GM12872 (cell line): Measurements from ENCODE around the gene SALL1.

ENCODE experiments used
- CTCF ChIP-seq: IDR thresholded peaks from 3 replicates; pipeline ENCODE4 v1.5.1; 2011; ENCODE audit warnings: low read depth, mild to moderate bottlenecking, low read length, moderate library complexity; ENCODE audit not compliant: insufficient read depth

SALL1 gene

GRCh38 chr16:51129105-51129504 is 22.0 kb downstream of the SALL1 start:
- no peak for TF ChIP-seq CTCF

DNA sequence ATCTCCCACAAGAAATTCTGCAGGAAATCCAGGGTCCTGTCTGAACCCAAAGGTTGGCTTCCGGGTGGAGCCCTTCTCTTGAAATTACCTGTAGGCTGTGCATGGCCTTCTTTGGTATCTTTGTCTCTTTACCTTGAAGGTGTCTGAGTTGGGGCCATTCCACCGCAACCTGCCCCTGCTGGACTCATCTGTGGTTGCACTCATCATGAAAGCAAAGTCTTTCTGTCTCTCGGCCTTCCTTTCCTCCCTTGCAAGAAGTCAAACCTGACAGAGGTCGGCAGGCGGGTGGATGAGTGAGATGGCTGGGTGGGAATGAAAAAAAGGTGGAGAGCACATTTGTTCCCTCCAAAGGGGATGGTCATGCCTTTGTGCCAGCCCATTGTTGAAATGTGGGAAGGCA is 25.1 kb downstream of the SALL1 start:
- TF ChIP-seq CTCF: peak; percentile 18; the same call in 1 of the 3 replicates

DNA sequence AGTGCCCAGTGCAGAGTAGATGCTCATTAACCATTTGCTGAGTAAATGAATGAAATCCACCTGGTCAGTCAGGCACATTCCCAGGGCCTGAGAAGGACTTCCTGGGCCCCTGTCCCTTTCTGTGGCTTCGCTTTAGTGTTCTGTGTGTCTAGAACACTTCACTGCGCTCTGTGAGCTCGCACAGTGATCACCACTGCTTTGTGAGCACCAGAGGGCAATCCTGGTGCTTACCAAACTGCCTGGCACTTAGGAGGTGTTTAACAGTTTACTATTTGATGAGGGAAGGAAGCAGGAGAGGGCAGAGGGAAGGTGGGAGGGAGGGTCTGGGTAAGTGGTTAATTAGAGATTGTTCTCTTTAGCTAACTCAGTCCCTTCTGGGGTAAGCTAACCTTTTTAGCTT is 26.2 kb downstream of the SALL1 start:
- no peak for TF ChIP-seq CTCF

GRCh38 chr16:51121850-51122249 is 29.2 kb downstream of the SALL1 start:
- no peak for TF ChIP-seq CTCF

DNA sequence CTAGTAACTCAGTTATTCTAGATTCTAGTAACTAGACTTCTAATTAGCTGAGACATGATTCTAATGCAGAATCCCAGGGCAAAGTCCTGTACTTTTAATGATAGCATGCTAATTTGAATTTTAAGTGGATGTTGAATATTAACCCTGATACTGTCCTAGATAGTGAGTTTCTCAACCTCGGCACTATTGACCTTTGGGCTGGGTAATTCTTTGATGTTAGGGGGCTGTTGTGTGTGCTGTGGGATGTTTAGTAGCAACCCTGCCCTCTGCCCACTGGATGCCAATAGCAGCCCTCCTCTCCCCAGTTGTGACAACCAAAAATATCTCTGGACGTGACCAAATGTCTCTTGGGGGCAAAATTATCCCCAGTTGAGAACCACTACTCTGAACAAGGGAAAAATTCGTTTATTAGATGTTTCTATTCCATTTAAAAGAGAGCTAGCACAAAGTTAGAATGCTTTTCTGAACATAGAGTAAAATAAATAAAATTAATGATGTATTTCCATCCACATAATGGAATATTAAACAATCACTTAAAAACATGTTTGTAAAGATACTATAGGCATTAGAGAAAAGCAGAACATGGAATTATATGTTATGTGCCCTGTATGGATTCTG is 30.2 kb downstream of the SALL1 start:
- TF ChIP-seq CTCF: no peak

GRCh38 chr16:51119973-51120729 is 30.9 kb downstream of the SALL1 start:
- TF ChIP-seq CTCF: no peak

GRCh38 chr16:51119556-51119955 is 31.5 kb downstream of the SALL1 start:
- TF ChIP-seq CTCF: no peak
